H9 (cell line): ENCODE measurements around the gene TMEM154. TPM values are rescaled to one million over a fixed set of nuclear protein-coding genes. Genes with fewer than 3 reads are reported as not detected.
A peak's percentile ranks its signal among the peaks of the same experiment; 100 is the strongest.

Source experiments
- DNase-seq: peaks from one replicate; pipeline ENCODE4 v3.0.0-alpha.2; 2017
- H2AFZ ChIP-seq: one replicate; pipeline ENCODE4 v1.6.1; 2013; ENCODE audit warnings: mild to moderate bottlenecking, low read length, control low read depth, moderate library complexity
- H2AK5ac ChIP-seq: 2 replicates; pipeline ENCODE4 v1.6.1; 2013; ENCODE audit warnings: low read length, control low read depth, mixed read lengths; ENCODE audit not compliant: insufficient read length
- H2BK120ac ChIP-seq: one replicate; pipeline ENCODE4 v1.6.1; 2013; ENCODE audit warnings: low read depth, mild to moderate bottlenecking, low read length, control low read depth, inconsistent platforms; ENCODE audit not compliant: poor library complexity, severe bottlenecking
- H2BK12ac ChIP-seq: 2 replicates; pipeline ENCODE4 v1.6.1; 2013; ENCODE audit warnings: low read length, control low read depth, mixed read lengths, low read depth; ENCODE audit not compliant: insufficient read length
- H2BK15ac ChIP-seq: 2 replicates; pipeline ENCODE4 v1.6.1; 2013; ENCODE audit warnings: low read depth, low read length, control low read depth
- H2BK20ac ChIP-seq: one replicate; pipeline ENCODE4 v1.6.1; 2013; ENCODE audit warnings: low read depth, mild to moderate bottlenecking, low read length, control low read depth, inconsistent platforms; ENCODE audit not compliant: poor library complexity, severe bottlenecking
- H2BK5ac ChIP-seq: 2 replicates; pipeline ENCODE4 v1.6.1; 2013; ENCODE audit warnings: low read length, control low read depth, mixed read lengths; ENCODE audit not compliant: insufficient read length
- H3K14ac ChIP-seq: 2 replicates; pipeline ENCODE4 v1.6.1; 2013; ENCODE audit warnings: low read length, control low read depth; ENCODE audit not compliant: insufficient read depth
- H3K18ac ChIP-seq: 2 replicates; pipeline ENCODE4 v1.6.1; 2013; ENCODE audit warnings: low read depth, mild to moderate bottlenecking, mixed read lengths, low read length, control low read depth; ENCODE audit not compliant: insufficient read length
- H3K23ac ChIP-seq: 2 replicates; pipeline ENCODE4 v1.6.1; 2013; ENCODE audit warnings: low read length, control low read depth, mixed read lengths, low read depth; ENCODE audit not compliant: insufficient read length
- H3K23me2 ChIP-seq: 2 replicates; pipeline ENCODE4 v1.6.1; 2013; ENCODE audit warnings: low read depth, mild to moderate bottlenecking, mixed read lengths, low read length, control low read depth; ENCODE audit not compliant: insufficient read length, poor library complexity, severe bottlenecking
- H3K27ac ChIP-seq: 2 replicates; pipeline ENCODE4 v1.5.1; 2013; ENCODE audit warnings: low read length, control low read depth, mixed read lengths, low read depth; ENCODE audit not compliant: insufficient read length
- H3K27me3 ChIP-seq: 2 replicates; pipeline ENCODE4 v1.6.1; 2013; ENCODE audit warnings: low read length, control low read depth, inconsistent platforms; ENCODE audit not compliant: insufficient read depth
- H3K4ac ChIP-seq: 2 replicates; pipeline ENCODE4 v1.6.1; 2013; ENCODE audit warnings: low read depth, mild to moderate bottlenecking, control low read depth, inconsistent platforms, low read length, moderate library complexity
- H3K4me1 ChIP-seq: 2 replicates; pipeline ENCODE4 v1.6.1; 2013; ENCODE audit warnings: low read length, control low read depth, inconsistent platforms; ENCODE audit not compliant: insufficient read depth
- H3K4me2 ChIP-seq: 2 replicates; pipeline ENCODE4 v1.6.1; 2013; ENCODE audit warnings: low read length, control low read depth, mixed read lengths; ENCODE audit not compliant: insufficient read length, insufficient read depth
- H3K56ac ChIP-seq: 2 replicates; pipeline ENCODE4 v1.6.1; 2013; ENCODE audit warnings: low read depth, mild to moderate bottlenecking, mixed read lengths, low read length, control low read depth; ENCODE audit not compliant: insufficient read length
- H3K79me1 ChIP-seq: 2 replicates; pipeline ENCODE4 v1.6.1; 2013; ENCODE audit warnings: low read depth, mild to moderate bottlenecking, moderate library complexity, low read length, control low read depth, inconsistent platforms; ENCODE audit not compliant: insufficient read depth, poor library complexity, severe bottlenecking
- H3K79me2 ChIP-seq: 2 replicates; pipeline ENCODE4 v1.6.1; 2013; ENCODE audit warnings: low read length, control low read depth, inconsistent platforms; ENCODE audit not compliant: insufficient read depth
- H3K9ac ChIP-seq: 2 replicates; pipeline ENCODE4 v1.6.1; 2013; ENCODE audit warnings: low read length, control low read depth, mixed read lengths; ENCODE audit not compliant: insufficient read length; ENCODE audit errors: extremely low read depth
- H3K9me3 ChIP-seq: one replicate; pipeline ENCODE4 v1.6.1; 2013; ENCODE audit warnings: low read depth, low read length, inconsistent platforms; ENCODE audit not compliant: control insufficient read depth
- H3T11ph ChIP-seq: one replicate; pipeline ENCODE4 v1.6.1; 2013; ENCODE audit warnings: mild to moderate bottlenecking, low read length, control low read depth, inconsistent platforms
- H4K20me1 ChIP-seq: one replicate; pipeline ENCODE4 v1.6.1; 2013; ENCODE audit not compliant: control insufficient read depth, insufficient read length, insufficient read depth
- H4K5ac ChIP-seq: 2 replicates; pipeline ENCODE4 v1.6.1; 2013; ENCODE audit warnings: low read depth, mild to moderate bottlenecking, mixed read lengths, low read length, control low read depth; ENCODE audit not compliant: insufficient read length
- H4K8ac ChIP-seq: replicated peaks from 2 replicates; pipeline ENCODE4 v1.6.1; 2013; ENCODE audit warnings: low read length, control low read depth, mixed read lengths, low read depth; ENCODE audit not compliant: insufficient read length
- H4K91ac ChIP-seq: 2 replicates; pipeline ENCODE4 v1.6.1; 2013; ENCODE audit warnings: low read depth, mild to moderate bottlenecking, moderate library complexity, mixed read lengths, low read length, control low read depth; ENCODE audit not compliant: insufficient read length
- H3K27ac Mint-ChIP-seq, 3 experiments: 2 replicates in 2 of 3; 3 replicates in 1 of 3; pipeline ENCODE4 v1.8.0; 2020 to 2021; ENCODE audit warnings: mixed read lengths in 3 of 3, mild to moderate bottlenecking in 1 of 3, moderate library complexity in 1 of 3
- H3K27me3 Mint-ChIP-seq: 2 replicates; pipeline ENCODE4 v1.8.0; 2021; ENCODE audit warnings: low read depth, mild to moderate bottlenecking, moderate library complexity, mixed read lengths
- H3K36me3 Mint-ChIP-seq, 3 experiments: 2 replicates in 2 of 3; 3 replicates in 1 of 3; pipeline ENCODE4 v1.8.0; 2020 to 2021; ENCODE audit warnings: low read depth in 3 of 3, mixed read lengths in 3 of 3; ENCODE audit not compliant: insufficient read depth in 1 of 3
- H3K4me1 Mint-ChIP-seq, 2 experiments: 2 replicates each; pipeline ENCODE4 v1.8.0; 2020; ENCODE audit warnings: mixed read lengths in 2 of 2
- H3K4me3 Mint-ChIP-seq, 2 experiments: 2 replicates in 1 of 2; 3 replicates in 1 of 2; pipeline ENCODE4 v1.8.0; 2020 to 2021; ENCODE audit warnings: mild to moderate bottlenecking in 2 of 2, mixed read lengths in 2 of 2, moderate library complexity in 1 of 2
- H3K9me3 Mint-ChIP-seq, 2 experiments: 2 replicates in 1 of 2; 3 replicates in 1 of 2; pipeline ENCODE4 v1.8.0; 2020; ENCODE audit warnings: mild to moderate bottlenecking in 2 of 2, mixed read lengths in 2 of 2, moderate library complexity in 1 of 2
- total RNA-seq: library from RNA; stranded (reverse); gene quantifications from 2 replicates; pipeline ENCODE4 v1.2.1, GENCODE V29; 2021
- TF ChIP-seq, protein P1 (sequence below): fragments of 200-600 bp; sonication (generic); conservative IDR thresholded peaks from 3 replicates; pipeline ENCODE4 v1.8.0; 2021; ENCODE audit warnings: antibody characterized with exemption, mild to moderate bottlenecking

The TMEM154 gene
- total RNA-seq, 1 experiment from 2014 or later = 1.7 TPM

GRCh38 chr4:152610131-152610530 is 69.7 kb downstream of the TMEM154 start:
- Histone ChIP-seq H4K20me1 (no peaks in the 10 kb centered on the region), H2BK12ac (no peak overlapping the region), H3K27me3 (no peaks in the 10 kb centered on the region), H2BK20ac (no peak overlapping the region), H3K23me2 (no peaks in the 10 kb centered on the region), H3K14ac (no peak overlapping the region), H3K56ac (no peak overlapping the region), H3K23ac (no peak overlapping the region), H2AFZ (no peak overlapping the region), H3K4me2 (no peak overlapping the region), H2BK120ac (no peak overlapping the region), H4K8ac (no peak overlapping the region), H4K91ac (no peak overlapping the region), H3T11ph (no peak overlapping the region), H4K5ac (no peak overlapping the region), H3K9ac (no peak overlapping the region), H3K4me1 (peaks cover 2% of the 10 kb centered on the region; the same call in 1 of the 2 replicates), H2BK15ac (no peak overlapping the region), H3K9me3 (no peaks in the 10 kb centered on the region), H3K27ac (no peak overlapping the region), H3K4ac (no peak overlapping the region), H2BK5ac (no peak overlapping the region), H2AK5ac (no peak overlapping the region), H3K79me2 (no peaks in the 10 kb centered on the region), H3K18ac (no peak overlapping the region), H3K79me1 (no peaks in the 10 kb centered on the region)
- H3K4me1 Mint-ChIP-seq = peaks cover 40 to 41% of the 10 kb centered on the region in 2 experiments
- no peak overlapping the region for H3K4me3 Mint-ChIP-seq
- H3K36me3 Mint-ChIP-seq = peaks cover 0 to 2% (median 0%) of the 10 kb centered on the region in 3 experiments; a peak in 3 of 7 replicates
- peak overlapping the region in 1 of 3 experiments; percentile 37; a peak in 1 of 7 replicates for H3K27ac Mint-ChIP-seq
- peaks cover 0 to 4% of the 10 kb centered on the region in 2 experiments; a peak in 2 of 5 replicates for H3K9me3 Mint-ChIP-seq
- no peak for DNase-seq
- no peaks in the 10 kb centered on the region for H3K27me3 Mint-ChIP-seq
- TF ChIP-seq, protein P1, sequence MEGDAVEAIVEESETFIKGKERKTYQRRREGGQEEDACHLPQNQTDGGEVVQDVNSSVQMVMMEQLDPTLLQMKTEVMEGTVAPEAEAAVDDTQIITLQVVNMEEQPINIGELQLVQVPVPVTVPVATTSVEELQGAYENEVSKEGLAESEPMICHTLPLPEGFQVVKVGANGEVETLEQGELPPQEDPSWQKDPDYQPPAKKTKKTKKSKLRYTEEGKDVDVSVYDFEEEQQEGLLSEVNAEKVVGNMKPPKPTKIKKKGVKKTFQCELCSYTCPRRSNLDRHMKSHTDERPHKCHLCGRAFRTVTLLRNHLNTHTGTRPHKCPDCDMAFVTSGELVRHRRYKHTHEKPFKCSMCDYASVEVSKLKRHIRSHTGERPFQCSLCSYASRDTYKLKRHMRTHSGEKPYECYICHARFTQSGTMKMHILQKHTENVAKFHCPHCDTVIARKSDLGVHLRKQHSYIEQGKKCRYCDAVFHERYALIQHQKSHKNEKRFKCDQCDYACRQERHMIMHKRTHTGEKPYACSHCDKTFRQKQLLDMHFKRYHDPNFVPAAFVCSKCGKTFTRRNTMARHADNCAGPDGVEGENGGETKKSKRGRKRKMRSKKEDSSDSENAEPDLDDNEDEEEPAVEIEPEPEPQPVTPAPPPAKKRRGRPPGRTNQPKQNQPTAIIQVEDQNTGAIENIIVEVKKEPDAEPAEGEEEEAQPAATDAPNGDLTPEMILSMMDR = no peak
